Activated B cell treated with CpG ODN at 0.5 μM for 24 hours (primary cell): ENCODE data around the gene NXF1. TPM values are rescaled to one million over a fixed set of nuclear protein-coding genes. Genes with fewer than 3 reads are reported as not detected.
A peak's percentile ranks its signal among the peaks of the same experiment; 100 is the strongest.

ENCODE experiments used
- ATAC-seq: fragments of 200-7000 bp; cut with Tn5 transposase; one replicate; pipeline ENCODE4 v1.10.0; 2021; ENCODE audit warnings: low read depth, mild to moderate bottlenecking, moderate library complexity
- CTCF ChIA-PET: fragments of 350-600 bp; sonication (Branson Sonifier 250); formaldehyde crosslinking; loops from one replicate; lab custom pipeline; 2021; ENCODE audit warnings: antibody characterized with exemption; lab: Charles Lee
- POLR2A ChIA-PET: fragments of 350-600 bp; sonication (Branson Sonifier 250); formaldehyde crosslinking; loops from one replicate; lab custom pipeline; 2021; ENCODE audit warnings: antibody characterized with exemption; lab: Charles Lee
- DNase-seq: peaks from one replicate; pipeline ENCODE4 v3.0.0; 2022
- H3K27ac Mint-ChIP-seq: one replicate; pipeline ENCODE4 v1.8.0; 2020; ENCODE audit warnings: mixed read lengths
- H3K27me3 Mint-ChIP-seq: one replicate; pipeline ENCODE4 v1.8.0; 2021; ENCODE audit warnings: mixed read lengths
- H3K36me3 Mint-ChIP-seq: one replicate; pipeline ENCODE4 v1.8.0; 2021; ENCODE audit warnings: low read depth, mixed read lengths
- H3K4me1 Mint-ChIP-seq: one replicate; pipeline ENCODE4 v1.8.0; 2021; ENCODE audit warnings: mixed read lengths
- H3K4me3 Mint-ChIP-seq: one replicate; pipeline ENCODE4 v1.8.0; 2020; ENCODE audit warnings: mild to moderate bottlenecking, mixed read lengths
- H3K9me3 Mint-ChIP-seq: one replicate; pipeline ENCODE4 v1.8.0; 2020; ENCODE audit warnings: mixed read lengths
- intact Hi-C: fragments of 100-400 bp; cut with micrococcal nuclease; formaldehyde crosslinking; loops from one replicate; pipeline ENCODE4 v1.15.1; 2024
- total RNA-seq: library from RNA; stranded (reverse); gene quantifications from 2 replicates; pipeline ENCODE4 v1.2.3, GENCODE V29; 2022
- TF ChIP-seq, protein P1 (sequence below): fragments of 200-600 bp; IDR thresholded peaks from one replicate; pipeline ENCODE4 v1.8.0; 2022; ENCODE audit warnings: antibody characterized with exemption, mild to moderate bottlenecking

The NXF1 gene
- total RNA-seq, 1 donor from 2014 or later, result 89.1 TPM

DNA sequence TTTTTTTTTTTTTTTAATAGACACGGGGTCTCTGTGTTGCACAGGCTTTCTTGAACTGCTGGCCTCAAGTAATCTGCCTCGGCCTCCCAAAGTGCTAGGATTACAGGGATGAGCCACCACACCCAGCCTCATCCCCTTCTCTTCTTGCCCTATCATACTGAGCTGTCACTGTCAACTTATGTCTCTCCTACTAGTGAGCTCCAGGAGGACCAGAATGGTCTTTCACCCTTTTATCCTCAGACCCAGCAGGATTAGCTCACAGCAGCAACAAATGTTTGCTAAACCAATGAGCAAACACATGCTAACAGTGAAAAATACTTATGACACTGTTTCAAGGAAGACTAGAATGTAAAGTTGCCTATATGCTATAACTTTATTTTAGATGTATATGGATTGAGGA, 6.4 kb upstream of the NXF1 start:
- no peak for DNase-seq
- CTCF ChIA-PET, result no interaction called here

DNA sequence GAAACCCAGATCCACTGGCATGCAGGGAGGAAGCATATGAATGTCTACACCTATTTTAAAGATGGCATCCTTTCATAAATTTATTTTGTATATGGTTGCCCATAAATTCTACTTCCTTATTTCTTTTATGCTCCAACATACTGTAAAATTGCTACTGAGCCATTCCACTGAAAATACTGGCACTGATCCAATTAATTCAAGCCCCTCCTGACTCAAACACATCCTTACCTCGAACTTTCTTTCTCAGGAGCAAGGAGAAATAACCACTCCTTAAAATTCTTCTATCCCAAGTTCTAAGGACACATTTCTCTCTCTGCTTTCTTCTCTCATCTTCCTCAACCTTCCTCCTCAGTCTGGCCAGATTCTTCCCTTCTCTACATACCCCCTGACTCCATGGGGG, 5.5 kb upstream of the NXF1 start:
- Mint-ChIP-seq H3K27me3 (no peaks in the 10 kb centered on the region), H3K9me3 (no peaks in the 10 kb centered on the region), H3K36me3 (peaks cover 20% of the 10 kb centered on the region), H3K4me1 (peaks cover 10% of the 10 kb centered on the region), H3K4me3 (no peak overlapping the region), H3K27ac (peak overlapping the region; percentile 26)
- DNase-seq (no peak), ATAC-seq (no peak)
- TF ChIP-seq, protein P1, sequence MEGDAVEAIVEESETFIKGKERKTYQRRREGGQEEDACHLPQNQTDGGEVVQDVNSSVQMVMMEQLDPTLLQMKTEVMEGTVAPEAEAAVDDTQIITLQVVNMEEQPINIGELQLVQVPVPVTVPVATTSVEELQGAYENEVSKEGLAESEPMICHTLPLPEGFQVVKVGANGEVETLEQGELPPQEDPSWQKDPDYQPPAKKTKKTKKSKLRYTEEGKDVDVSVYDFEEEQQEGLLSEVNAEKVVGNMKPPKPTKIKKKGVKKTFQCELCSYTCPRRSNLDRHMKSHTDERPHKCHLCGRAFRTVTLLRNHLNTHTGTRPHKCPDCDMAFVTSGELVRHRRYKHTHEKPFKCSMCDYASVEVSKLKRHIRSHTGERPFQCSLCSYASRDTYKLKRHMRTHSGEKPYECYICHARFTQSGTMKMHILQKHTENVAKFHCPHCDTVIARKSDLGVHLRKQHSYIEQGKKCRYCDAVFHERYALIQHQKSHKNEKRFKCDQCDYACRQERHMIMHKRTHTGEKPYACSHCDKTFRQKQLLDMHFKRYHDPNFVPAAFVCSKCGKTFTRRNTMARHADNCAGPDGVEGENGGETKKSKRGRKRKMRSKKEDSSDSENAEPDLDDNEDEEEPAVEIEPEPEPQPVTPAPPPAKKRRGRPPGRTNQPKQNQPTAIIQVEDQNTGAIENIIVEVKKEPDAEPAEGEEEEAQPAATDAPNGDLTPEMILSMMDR, result no peak
- intact Hi-C loops, result no loop called here
- ChIA-PET CTCF (no interaction called here), POLR2A (interaction anchor here (0.5 to 3.3 kb wide), 2 partner anchors 21 to 54 kb away, joined by 3 to 16 read pairs; partner anchors contain the start of gene STX5)

More for the DNA sequence above, 6.4 kb upstream of the NXF1 start:
- Mint-ChIP-seq H3K27ac (no peak overlapping the region), H3K4me3 (no peak overlapping the region), H3K27me3 (no peaks in the 10 kb centered on the region), H3K4me1 (peaks cover 2% of the 10 kb centered on the region), H3K9me3 (no peaks in the 10 kb centered on the region), H3K36me3 (peaks cover 27% of the 10 kb centered on the region)
- POLR2A ChIA-PET, result interaction anchor here (0.7 to 3.3 kb wide), 4 partner anchors 20 to 105 kb away, joined by 3 to 16 read pairs (median 6); partner anchors contain the start of gene STX5
- ATAC-seq, result no peak
- TF ChIP-seq, protein P1, result no peak
- intact Hi-C loops, result no loop called here

DNA sequence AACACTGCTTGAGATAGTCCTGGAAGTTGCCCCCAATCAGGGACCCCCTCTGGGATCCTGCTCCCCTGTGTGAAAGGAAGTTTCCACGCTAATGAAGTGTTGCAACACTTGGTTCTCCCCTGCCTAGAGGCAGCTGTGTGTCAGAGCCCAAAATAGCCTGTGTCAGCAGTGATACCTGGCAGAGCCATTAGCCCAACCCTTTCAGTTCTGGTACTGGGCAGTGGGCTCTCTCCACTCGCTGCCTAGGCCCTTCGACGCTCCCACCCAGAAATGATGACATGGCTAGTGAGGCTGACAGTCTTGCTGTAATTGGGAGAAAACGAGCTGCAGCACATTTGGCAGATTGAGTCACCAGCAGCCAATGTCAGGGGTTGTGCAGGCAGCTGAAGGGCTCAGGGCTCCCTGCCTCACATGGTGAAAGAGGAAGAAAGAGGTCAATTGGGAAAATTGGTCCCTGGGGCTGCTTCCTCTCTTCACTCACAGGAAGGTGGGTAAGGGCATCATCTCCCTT, 1.4 kb upstream of the NXF1 start:
- ATAC-seq (no peak), DNase-seq (no peak)
- Mint-ChIP-seq H3K27me3 (no peaks in the 10 kb centered on the region), H3K27ac (peak overlapping the region; percentile 93), H3K36me3 (peaks cover 27% of the 10 kb centered on the region), H3K4me3 (peak overlapping the region; percentile 96), H3K4me1 (peaks cover 34% of the 10 kb centered on the region), H3K9me3 (no peaks in the 10 kb centered on the region)
- TF ChIP-seq, protein P1, result no peak
- intact Hi-C loops, result no loop called here
- POLR2A ChIA-PET, result interaction anchor here (0.5 to 5.5 kb wide), 22 partner anchors 7 to 219 kb away, joined by 3 to 123 read pairs (median 6); partner anchors contain the start of genes B3GAT3, SLC3A2, STX5 and TEX54
- CTCF ChIA-PET, result interaction anchor here (1.3 to 1.6 kb wide), 2 partner anchors 20 kb away, joined by 9 to 11 read pairs; partner anchors contain the start of gene TMEM179B

DNA sequence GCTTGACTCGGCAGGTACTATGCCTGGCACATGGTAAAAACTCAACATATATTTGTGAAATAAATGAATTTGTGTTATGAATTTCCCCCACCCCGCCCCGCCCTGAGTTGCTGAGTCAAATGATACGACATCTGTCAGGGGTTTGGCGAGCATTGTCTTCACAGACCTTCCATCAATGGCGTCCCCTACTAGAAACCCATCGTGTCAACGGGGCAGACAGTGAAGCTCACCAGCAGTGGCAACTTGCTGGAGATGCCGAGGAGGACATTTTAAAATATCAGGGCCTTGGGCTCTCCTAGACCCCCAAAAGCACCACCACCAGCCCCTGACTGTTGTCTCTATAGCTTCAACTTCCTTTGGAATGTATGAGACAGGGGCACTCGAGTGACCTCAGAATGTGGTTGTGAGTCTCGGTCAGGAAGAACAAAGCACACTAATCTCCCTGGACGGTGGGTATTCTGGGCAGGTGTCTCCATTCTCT, 761 bp upstream of the NXF1 start:
- POLR2A ChIA-PET, result interaction anchor here (0.6 to 5.5 kb wide), 29 partner anchors 8 to 238 kb away, joined by 3 to 123 read pairs (median 5); partner anchors contain the start of genes B3GAT3, C11orf98, CSKMT and HNRNPUL2
- DNase-seq (no peak), ATAC-seq (peak; percentile 8)
- intact Hi-C loops, result loop anchor here (1.0 to 2.0 kb wide), 9 partner anchors 14 to 74 kb away; partner anchors contain the start of genes POLR2G, SLC3A2, TAF6L and TMEM179B
- CTCF ChIA-PET, result interaction anchor here (0.7 to 1.3 kb wide), 2 partner anchors 19 to 211 kb away, joined by 3 to 11 read pairs; partner anchors contain the start of gene TMEM179B
- H3K4me3 Mint-ChIP-seq, result peak overlapping the region; percentile 96
- no peaks in the 10 kb centered on the region for H3K9me3 Mint-ChIP-seq
- H3K4me1 Mint-ChIP-seq, result peaks cover 36% of the 10 kb centered on the region
- no peaks in the 10 kb centered on the region for H3K27me3 Mint-ChIP-seq
- TF ChIP-seq, protein P1, result no peak
- peak overlapping the region; percentile 93 for H3K27ac Mint-ChIP-seq
- H3K36me3 Mint-ChIP-seq, result peaks cover 34% of the 10 kb centered on the region
